HG03135 (cell line): Measurements from ENCODE around the gene SNX27.

ENCODE experiments used
- ATAC-seq: cut with Tn5 transposase; IDR thresholded peaks from one replicate; pipeline ENCODE4 v1.9.1; 2021; ENCODE audit warnings: mild to moderate bottlenecking, moderate library complexity; ENCODE audit not compliant: unreplicated experiment

The SNX27 gene

GRCh38 chr1:151611832-151612500, at the start of gene SNX27:
Gene SNX27, plus strand, starts transcription at chr1:151612050. Its CDS starts 152 bp downstream, at chr1:151612202.
- peak; percentile 88 for ATAC-seq

DNA sequence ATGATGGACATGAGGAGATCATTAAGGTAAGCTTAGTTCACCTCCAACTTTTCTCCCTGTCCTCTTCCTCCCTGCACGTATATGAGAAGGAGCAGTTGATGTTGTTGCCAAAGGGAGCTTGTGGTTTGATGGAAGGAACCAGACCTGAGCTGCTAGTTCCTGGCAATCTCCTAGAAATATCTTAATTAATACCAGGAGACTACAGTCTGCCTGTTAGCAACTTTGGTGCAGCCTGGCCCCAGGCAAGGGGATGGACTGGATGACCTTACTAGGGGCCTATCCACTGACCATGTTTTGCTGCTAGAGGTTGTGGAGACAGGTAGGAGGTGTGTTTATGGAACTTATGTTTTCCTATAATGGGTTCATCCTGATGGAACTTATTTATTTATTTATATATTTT, 49.2 kb upstream of the SNX27 start:
- ATAC-seq: no peak

DNA sequence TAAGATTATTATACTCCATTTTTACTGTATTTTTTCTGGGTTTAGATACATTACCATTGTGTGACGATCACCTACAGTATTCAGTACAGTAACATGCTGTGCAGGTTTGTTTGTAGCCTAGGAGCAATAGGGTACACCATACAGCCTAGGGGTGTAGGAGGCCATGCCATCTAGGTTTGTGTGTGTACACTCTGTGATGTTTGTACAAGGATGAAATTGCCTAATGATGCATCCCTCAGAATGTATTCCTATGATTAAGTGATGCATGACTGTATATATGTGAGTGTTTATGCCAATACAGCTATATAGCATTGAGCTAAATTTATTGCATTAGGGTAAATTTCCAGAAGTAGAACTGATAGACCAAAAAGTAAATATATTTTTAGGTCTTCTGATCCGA, 48.5 kb upstream of the SNX27 start:
- ATAC-seq: no peak

DNA sequence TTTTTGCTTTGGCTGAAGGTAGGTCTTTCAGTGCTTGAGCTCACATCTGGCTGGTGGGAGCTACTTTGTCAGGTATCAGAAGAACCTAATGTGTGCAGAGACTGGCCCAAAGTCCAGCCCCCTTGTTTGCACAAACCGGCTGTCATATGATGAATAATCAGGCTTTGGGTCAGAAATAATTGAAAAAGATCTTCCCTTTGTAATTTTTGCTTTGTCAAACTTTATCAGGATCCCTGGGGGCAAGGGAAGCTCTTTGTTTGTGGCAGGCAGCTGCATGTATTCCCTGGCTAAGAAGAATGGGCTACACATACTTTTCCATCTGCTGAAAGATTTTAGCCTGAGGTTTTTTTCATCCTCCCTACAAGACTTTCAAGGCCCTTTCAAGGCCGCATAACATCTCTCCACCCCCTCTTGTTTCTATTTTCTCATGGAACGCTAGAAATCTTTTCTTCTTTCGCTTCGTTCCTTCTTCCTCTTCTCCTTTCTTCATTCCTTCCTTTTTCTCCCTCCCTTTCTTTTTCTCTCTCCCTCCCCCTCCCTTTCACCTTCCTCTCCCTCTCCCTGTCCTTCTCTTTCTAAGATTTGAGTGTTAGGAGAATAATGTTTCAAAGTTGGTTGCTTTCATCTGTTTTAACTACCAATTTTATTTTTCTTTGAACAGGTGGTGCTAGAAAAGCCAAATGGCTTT, 46.2 kb upstream of the SNX27 start:
- no peak for ATAC-seq

DNA sequence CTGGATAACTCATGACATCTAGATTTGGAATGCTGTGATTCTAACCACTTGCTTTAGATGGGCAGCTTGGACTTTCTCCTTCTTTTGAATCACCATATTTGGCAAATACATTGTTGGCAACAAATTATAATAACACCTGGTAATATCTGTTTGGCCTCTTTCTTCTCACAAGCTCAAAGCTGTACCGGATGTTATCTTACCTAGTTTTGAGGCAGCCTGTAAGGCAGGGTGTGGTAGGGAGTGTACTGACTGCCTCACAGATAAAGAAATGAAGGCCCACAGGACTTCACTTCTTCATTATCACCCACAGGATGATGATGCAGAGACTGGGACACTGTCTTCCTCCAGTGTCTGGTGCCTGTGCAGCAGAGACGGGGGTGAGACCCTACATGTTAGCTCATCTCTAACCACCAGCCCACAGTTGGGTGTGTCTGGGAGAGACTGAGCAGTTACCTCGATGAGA, 43.2 kb upstream of the SNX27 start:
- ATAC-seq: no peak

- ATAC-seq: no peak
These were observed 41.0 kb upstream of the SNX27 start for GRCh38 chr1:151570819-151571218.

DNA sequence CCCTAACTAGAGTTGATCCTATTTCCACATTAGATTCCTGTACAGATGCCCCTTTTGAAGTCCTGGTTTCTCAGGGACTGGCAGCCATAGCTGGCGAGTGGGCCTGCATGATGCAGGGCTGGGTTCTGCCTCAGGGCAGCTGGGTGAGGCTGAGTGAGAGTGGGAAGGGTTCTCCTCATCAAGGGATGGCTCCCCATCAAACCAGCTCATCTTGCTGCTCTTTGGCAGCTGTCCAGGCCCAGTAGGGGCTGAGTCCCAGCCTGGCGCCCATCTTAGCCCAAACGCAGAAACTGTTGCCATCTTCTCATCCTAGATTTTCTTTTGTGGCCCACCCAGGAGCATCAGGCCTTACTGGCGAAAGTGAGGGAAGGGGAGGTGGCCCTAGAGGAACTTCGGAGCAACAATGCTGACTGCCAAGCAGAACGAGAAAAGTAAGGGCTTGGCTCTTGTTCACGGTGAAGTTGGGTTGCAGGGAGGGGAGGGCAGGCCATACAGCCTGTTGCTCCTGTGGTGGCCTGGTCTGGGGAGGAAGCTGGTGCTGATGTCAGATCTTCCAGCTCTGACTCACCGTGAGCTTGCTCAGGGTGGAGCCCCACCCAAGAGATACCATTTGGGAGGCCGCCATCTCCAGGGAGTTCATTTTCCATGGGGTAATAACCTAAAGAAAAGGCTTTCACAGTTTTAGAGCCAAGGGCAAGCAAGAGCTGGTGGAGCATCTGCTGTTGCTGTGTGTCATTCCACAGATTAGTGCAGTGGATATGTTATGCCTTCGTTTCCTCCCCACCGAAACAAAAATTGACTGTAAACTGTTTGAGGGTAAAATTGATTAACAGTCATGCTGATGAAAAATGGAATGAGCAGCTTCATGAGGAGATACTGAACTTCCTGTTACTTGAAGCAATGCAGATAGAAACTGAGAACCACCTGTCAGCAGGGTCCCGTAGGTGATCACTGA, 37.0 kb upstream of the SNX27 start:
- ATAC-seq: no peak

GRCh38 chr1:151577173-151577572, 34.7 kb upstream of the SNX27 start:
- no peak for ATAC-seq

GRCh38 chr1:151578941-151579340, 32.9 kb upstream of the SNX27 start:
- no peak for ATAC-seq

- ATAC-seq: no peak
These were observed 32.2 kb upstream of the SNX27 start for GRCh38 chr1:151579436-151580225.

DNA sequence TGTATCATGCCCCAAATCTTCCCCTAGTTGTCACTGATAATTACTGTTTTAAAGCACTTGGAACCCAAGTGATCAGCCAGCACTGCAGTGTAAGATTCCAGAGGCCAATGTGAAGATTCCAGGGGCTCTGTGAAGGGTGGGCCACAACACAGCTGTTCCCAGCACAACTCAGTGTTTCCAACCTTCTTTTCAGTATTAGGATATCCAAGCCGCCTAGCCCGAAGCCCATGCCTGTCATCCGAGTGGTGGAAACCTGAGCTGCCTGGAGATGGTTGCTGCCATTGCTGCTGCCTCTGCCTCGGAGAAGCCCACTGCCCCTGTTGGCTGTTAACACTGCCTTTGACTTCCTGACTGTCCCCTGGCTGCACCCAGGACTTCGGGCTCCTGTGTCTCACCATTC, 30.4 kb upstream of the SNX27 start:
- no peak for ATAC-seq

DNA sequence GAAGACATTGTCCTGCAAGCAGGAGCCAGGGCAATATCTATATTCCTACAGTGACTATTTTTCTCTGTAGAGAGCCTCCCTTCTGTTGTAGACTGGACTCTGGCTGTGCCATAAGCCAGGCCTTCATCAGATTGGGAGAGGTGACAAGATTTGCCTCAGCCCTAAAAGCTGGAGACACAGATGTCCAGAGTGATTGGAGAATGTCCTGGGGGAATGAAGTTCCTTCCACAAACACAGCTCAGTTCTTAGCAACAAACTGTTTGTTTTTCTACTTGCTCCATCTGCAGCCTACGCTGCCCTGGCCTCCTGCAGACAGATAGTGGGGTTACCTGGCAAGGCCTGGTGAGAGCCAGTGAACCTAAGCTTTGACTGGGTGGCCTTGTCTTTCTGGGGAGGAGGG, 29.9 kb upstream of the SNX27 start:
- ATAC-seq: no peak

DNA sequence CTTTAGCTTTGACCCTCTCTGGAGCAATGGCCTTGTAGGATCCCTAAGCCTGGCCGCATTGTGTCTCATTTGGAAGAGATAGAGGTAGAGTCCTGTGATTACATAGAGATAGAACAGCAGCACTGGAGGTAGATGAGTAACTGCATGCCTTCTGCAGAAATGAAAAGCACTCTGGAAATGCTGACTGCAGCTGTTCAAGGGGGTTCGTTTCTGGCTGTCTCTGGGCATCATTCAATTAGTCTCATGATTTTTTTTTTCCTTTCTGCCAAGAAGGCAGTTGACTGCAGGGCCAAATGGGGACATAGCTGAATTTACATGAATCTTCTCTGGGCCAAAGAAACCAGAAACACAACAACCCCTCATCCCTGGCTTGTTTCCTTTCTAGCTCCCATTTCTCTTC, 28.1 kb upstream of the SNX27 start:
- no peak for ATAC-seq

DNA sequence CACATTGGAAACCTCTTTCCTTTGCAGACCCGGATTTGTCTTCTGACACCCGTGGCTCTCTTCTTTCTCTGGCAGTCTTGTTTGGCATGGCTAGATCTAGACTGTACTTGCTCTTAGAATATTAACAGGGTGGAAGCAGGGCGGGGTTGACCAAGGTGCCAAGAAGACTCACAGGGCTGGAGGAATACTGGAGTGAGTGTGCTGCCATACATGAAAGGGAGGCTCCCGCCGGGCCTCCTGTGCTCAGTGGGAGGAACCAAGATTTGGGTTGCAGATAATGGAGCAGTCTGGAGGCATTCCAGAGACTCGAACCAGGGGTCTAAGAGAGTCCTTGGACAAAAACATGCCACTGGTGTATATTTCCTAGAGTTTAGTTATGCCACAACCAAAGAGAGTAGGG, 27.6 kb upstream of the SNX27 start:
- no peak for ATAC-seq

DNA sequence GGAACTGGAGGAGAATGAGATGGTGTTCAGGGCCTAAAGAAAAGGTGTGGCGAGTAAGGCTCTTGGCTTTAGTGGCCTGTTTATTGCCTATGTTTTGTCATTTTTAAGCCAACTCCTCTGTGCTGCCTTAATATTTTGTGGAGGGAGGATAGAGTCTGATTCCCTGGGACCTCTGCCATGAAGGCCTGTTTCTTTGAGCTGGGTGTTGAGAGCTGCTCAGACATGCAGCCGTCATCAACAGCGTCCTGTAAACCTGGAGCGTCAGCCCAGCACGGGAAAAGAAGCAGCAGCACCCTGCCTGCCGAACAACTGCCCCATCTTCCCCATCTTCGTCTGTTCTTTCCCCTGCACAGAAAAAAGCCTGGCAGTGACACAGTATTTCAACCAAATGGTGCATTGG, 27.1 kb upstream of the SNX27 start:
- no peak for ATAC-seq

GRCh38 chr1:151585622-151586021, 26.2 kb upstream of the SNX27 start:
- ATAC-seq: no peak

DNA sequence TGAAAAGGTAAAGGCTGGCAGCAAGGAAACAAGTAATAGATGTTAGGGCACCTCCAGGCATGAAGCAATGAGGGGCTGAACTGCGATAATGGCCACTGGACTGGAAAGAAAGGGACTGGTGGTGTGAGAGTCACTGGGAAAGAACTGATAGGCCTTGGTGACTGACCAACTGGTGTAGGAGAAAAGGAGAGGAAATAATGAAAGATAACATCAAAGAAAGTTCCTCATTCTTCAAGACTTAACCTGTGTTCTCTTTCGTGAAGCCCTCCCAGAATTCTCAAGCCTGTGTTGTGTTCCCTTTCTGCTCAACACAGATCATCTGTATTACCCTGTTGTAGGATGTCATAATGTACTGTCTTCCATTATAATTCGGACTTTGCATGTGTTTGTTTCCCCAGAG, 20.9 kb upstream of the SNX27 start:
- ATAC-seq: no peak

DNA sequence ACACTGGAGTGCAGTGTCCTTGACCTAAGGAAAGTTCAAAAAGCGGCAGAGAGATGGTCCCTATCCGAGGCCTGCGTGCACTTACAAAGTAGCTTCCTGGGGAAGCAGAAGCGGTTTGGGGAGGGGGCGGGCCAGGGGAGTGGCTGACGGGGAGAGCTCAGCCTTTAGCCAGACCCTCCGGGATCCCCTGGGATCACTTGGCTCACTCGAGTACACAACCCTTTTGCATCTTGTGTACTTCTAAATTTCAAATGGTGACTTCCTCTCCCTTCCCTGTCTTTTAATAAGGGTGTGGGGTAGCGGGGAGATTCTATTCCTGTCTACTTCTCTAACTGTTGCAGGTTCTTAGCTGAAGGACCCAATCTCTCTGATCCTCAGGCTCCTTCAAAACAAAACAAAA, 18.1 kb upstream of the SNX27 start:
- no peak for ATAC-seq

GRCh38 chr1:151594143-151594625, 17.7 kb upstream of the SNX27 start:
- no peak for ATAC-seq

- no peak for ATAC-seq
These were observed 15.5 kb upstream of the SNX27 start for GRCh38 chr1:151596166-151596953.
